ENCODE data around the gene NWD2.

NWD2 gene

DNA sequence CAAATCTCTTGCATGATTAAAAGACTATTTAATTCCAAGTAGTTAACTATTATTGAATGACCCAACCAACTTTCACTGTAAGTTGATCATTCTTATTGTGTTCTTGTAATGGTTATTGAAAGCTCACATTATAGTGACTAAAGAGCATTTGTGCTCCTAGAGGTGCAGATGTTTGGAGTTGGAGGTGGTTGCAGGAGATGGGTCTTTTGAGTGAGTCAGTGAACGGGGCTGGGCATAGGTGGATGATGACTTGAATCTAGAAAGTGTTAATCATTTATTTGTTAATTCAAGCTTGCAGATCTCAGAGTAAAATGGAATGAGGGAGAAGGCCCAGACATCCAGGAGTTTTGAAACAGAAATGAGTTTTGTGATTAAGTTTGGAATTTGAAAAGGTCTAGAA is 13.7 kb downstream of the NWD2 start:
- H3K79me2 ChIP-seq (ENCODE audit: control insufficient read depth, insufficient read depth, low read length): no peaks in the 10 kb centered on the region
- H2BK120ac ChIP-seq (ENCODE audit: low read depth, low read length): no peak overlapping the region
- no peak overlapping the region for H4K8ac ChIP-seq (ENCODE audit: low read depth, low read length)
- no peaks in the 10 kb centered on the region for H3K79me1 ChIP-seq (ENCODE audit: low read length)
- H3K23ac ChIP-seq (ENCODE audit: low read length): no peak overlapping the region
- WGBS (ENCODE audit: extremely low coverage, insufficient coverage, low lambda C conversion rate): no CpG with 5 or more reads among the region's 1 CpG
- no peak for DNase-seq
- H2BK15ac ChIP-seq (replicated peaks; ENCODE audit: low read depth): no peak overlapping the region
- H3K27me3 ChIP-seq (ENCODE audit: insufficient read depth, low read length, poor library complexity): no peaks in the 10 kb centered on the region
- H3K18ac ChIP-seq (ENCODE audit: low read length): no peak overlapping the region
- no peaks in the 10 kb centered on the region for H3K36me3 ChIP-seq (ENCODE audit: control insufficient read depth, insufficient read depth, low read length)
- H2AK5ac ChIP-seq (ENCODE audit: low read length): no peak overlapping the region
- no peak overlapping the region for H3K56ac ChIP-seq (ENCODE audit: low read length)
- no peak overlapping the region for H3K4ac ChIP-seq (ENCODE audit: low read depth, low read length)
- no peak overlapping the region for H4K5ac ChIP-seq (ENCODE audit: low read length)
- no peak overlapping the region for H2BK5ac ChIP-seq (ENCODE audit: low read length)
- H3K4me1 ChIP-seq (ENCODE audit: control insufficient read depth, low read depth, low read length): no peaks in the 10 kb centered on the region
- no peak overlapping the region for H3K4me2 ChIP-seq (ENCODE audit: low read length)
- H3K9ac ChIP-seq (ENCODE audit: low read length): no peak overlapping the region
- H3K4me3 ChIP-seq (ENCODE audit: low read length): no peak overlapping the region
- no peak overlapping the region for H3K27ac ChIP-seq (ENCODE audit: low read depth, low read length)

DNA sequence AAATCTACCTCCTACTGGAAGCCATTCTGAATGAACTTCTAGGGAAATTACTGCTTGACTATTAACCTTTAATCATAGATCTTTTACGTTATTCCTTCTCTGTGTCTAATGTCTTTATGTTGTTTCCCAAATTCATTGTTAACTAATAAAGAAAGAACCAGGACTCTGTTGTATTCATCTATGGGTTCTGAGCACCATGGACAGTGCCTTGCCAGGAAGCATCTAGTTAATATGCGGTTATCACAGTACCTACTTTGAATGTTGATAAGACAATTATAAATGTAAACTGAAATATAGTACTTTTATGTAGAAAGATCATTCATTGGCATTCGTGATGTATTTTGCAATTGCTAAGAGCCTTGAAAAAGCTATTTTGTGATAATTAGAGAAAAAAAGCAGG is 23.8 kb downstream of the NWD2 start:
- Histone ChIP-seq H3K18ac (ENCODE audit: low read length) (no peak overlapping the region), H4K5ac (ENCODE audit: low read length) (no peak overlapping the region), H3K4me1 (ENCODE audit: control insufficient read depth, low read depth, low read length) (no peaks in the 10 kb centered on the region), H3K27me3 (ENCODE audit: insufficient read depth, low read length, poor library complexity) (no peaks in the 10 kb centered on the region), H3K79me1 (ENCODE audit: low read length) (no peaks in the 10 kb centered on the region), H2BK5ac (ENCODE audit: low read length) (no peak overlapping the region), H3K4me2 (ENCODE audit: low read length) (no peak overlapping the region), H3K4me3 (ENCODE audit: low read length) (no peak overlapping the region), H3K27ac (ENCODE audit: low read depth, low read length) (no peak overlapping the region), H2AK5ac (ENCODE audit: low read length) (no peak overlapping the region), H2BK15ac (replicated peaks; ENCODE audit: low read depth) (no peak overlapping the region), H3K23ac (ENCODE audit: low read length) (no peak overlapping the region), H3K79me2 (ENCODE audit: control insufficient read depth, insufficient read depth, low read length) (no peaks in the 10 kb centered on the region), H3K9ac (ENCODE audit: low read length) (no peak overlapping the region), H2BK120ac (ENCODE audit: low read depth, low read length) (no peak overlapping the region), H3K36me3 (ENCODE audit: control insufficient read depth, insufficient read depth, low read length) (no peaks in the 10 kb centered on the region), H3K4ac (ENCODE audit: low read depth, low read length) (no peak overlapping the region), H3K56ac (ENCODE audit: low read length) (no peak overlapping the region), H4K8ac (ENCODE audit: low read depth, low read length) (no peak overlapping the region)
- no peak for DNase-seq
- WGBS (ENCODE audit: extremely low coverage, insufficient coverage, low lambda C conversion rate): no CpG with 5 or more reads among the region's 3 CpGs

DNA sequence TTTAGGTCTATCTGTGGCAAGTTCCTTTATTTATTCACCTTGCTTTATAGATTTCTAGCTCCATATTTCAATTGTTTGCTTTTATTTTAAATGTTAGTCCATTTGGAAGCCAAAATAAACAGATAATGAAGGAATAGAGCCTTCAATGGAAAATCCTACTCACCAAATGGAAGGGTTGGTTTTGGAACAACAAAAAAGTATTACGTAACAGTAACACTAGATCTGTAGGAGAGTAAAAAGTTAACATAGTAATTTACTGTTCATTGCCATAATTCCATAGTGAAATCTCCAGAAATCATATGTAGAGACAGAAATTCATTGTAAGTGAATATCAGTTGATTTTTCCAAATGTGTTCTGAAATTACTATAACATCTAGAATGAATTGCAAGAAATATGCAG is 34.6 kb downstream of the NWD2 start:
- no peak overlapping the region for H2BK120ac ChIP-seq (ENCODE audit: low read depth, low read length)
- H3K4me1 ChIP-seq (ENCODE audit: control insufficient read depth, low read depth, low read length): no peaks in the 10 kb centered on the region
- H3K27ac ChIP-seq (ENCODE audit: low read depth, low read length): no peak overlapping the region
- H3K23ac ChIP-seq (ENCODE audit: low read length): no peak overlapping the region
- no peak overlapping the region for H3K56ac ChIP-seq (ENCODE audit: low read length)
- no peaks in the 10 kb centered on the region for H3K79me1 ChIP-seq (ENCODE audit: low read length)
- no peaks in the 10 kb centered on the region for H3K36me3 ChIP-seq (ENCODE audit: control insufficient read depth, insufficient read depth, low read length)
- no peak overlapping the region for H2BK5ac ChIP-seq (ENCODE audit: low read length)
- no CpG with 5 or more reads among the region's 1 CpG for WGBS (ENCODE audit: extremely low coverage, insufficient coverage, low lambda C conversion rate)
- no peak overlapping the region for H3K4ac ChIP-seq (ENCODE audit: low read depth, low read length)
- no peaks in the 10 kb centered on the region for H3K27me3 ChIP-seq (ENCODE audit: insufficient read depth, low read length, poor library complexity)
- no peak overlapping the region for H3K4me2 ChIP-seq (ENCODE audit: low read length)
- no peak overlapping the region for H4K8ac ChIP-seq (ENCODE audit: low read depth, low read length)
- no peaks in the 10 kb centered on the region for H3K79me2 ChIP-seq (ENCODE audit: control insufficient read depth, insufficient read depth, low read length)
- H2BK15ac ChIP-seq (replicated peaks; ENCODE audit: low read depth): no peak overlapping the region
- no peak overlapping the region for H3K9ac ChIP-seq (ENCODE audit: low read length)
- no peak overlapping the region for H3K18ac ChIP-seq (ENCODE audit: low read length)
- H2AK5ac ChIP-seq (ENCODE audit: low read length): no peak overlapping the region
- no peak overlapping the region for H3K4me3 ChIP-seq (ENCODE audit: low read length)
- no peak for DNase-seq
- H4K5ac ChIP-seq (ENCODE audit: low read length): no peak overlapping the region

DNA sequence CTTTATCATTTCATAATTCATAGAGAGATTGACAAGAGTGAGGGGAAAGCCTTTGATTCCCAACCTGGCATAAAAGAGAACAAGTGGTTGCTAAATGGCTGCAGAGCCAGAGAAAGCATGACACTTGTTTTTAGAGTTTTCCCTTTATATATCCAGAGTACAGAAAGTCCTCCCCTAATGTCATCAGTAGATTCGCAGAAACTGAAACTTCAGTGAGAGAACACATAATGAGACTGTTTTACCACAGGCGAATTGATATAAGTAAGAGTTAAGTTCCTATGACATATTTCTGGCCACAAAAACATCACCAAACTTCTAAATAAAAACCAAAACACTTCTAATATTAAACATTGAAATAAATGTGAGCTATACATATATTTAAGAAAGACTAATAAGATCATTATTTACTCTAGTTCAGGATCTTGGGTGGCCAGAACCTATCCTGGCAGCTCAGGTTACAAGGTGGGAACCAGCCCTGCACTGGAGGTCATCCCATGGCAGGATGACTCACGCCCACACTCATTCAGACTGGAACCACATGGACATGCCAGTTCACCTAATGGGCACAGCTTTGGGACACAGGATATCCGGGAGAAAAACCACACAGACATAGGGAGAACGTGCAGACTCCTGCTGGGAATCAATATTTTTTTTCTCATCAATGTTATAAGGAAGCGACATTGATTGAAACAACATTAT is 35.5 kb downstream of the NWD2 start:
- Histone ChIP-seq H3K27me3 (ENCODE audit: insufficient read depth, low read length, poor library complexity) (no peaks in the 10 kb centered on the region), H3K18ac (ENCODE audit: low read length) (no peak overlapping the region), H3K27ac (ENCODE audit: low read depth, low read length) (no peak overlapping the region), H3K4me1 (ENCODE audit: control insufficient read depth, low read depth, low read length) (no peaks in the 10 kb centered on the region), H3K4me3 (ENCODE audit: low read length) (no peak overlapping the region), H2BK120ac (ENCODE audit: low read depth, low read length) (no peak overlapping the region), H3K23ac (ENCODE audit: low read length) (no peak overlapping the region), H3K36me3 (ENCODE audit: control insufficient read depth, insufficient read depth, low read length) (no peaks in the 10 kb centered on the region), H2BK15ac (replicated peaks; ENCODE audit: low read depth) (no peak overlapping the region), H3K9ac (ENCODE audit: low read length) (no peak overlapping the region), H4K8ac (ENCODE audit: low read depth, low read length) (no peak overlapping the region), H3K4me2 (ENCODE audit: low read length) (no peak overlapping the region), H4K5ac (ENCODE audit: low read length) (no peak overlapping the region), H3K79me2 (ENCODE audit: control insufficient read depth, insufficient read depth, low read length) (no peaks in the 10 kb centered on the region), H3K79me1 (ENCODE audit: low read length) (no peaks in the 10 kb centered on the region), H2AK5ac (ENCODE audit: low read length) (no peak overlapping the region), H3K56ac (ENCODE audit: low read length) (no peak overlapping the region), H3K4ac (ENCODE audit: low read depth, low read length) (no peak overlapping the region), H2BK5ac (ENCODE audit: low read length) (no peak overlapping the region)
- DNase-seq: no peak
- whole genome bisulfite sequencing (ENCODE audit: extremely low coverage, insufficient coverage, low lambda C conversion rate): no CpG with 5 or more reads among the region's 6 CpGs

DNA sequence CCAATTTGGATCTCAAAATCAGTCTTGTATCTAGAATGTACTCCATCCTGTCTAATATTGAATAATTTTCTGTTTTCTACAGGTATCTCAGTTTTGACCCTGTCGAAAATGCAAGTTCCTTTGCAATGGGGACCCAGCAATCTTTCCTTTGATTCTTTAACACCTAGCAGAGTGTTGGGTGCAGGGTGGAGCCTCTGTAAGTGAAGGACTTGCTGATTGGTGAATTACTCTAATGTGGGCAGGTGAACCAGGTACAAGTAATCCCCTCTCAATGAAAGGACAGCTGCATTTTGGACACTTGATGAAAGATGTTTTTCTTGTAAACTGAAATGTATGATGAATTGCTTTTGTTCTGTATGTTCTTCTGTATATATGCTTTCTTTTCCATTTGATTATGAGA is 54.9 kb downstream of the NWD2 start:
- Histone ChIP-seq H4K5ac (ENCODE audit: low read length) (no peak overlapping the region), H2AK5ac (ENCODE audit: low read length) (no peak overlapping the region), H3K27ac (ENCODE audit: low read depth, low read length) (no peak overlapping the region), H4K8ac (ENCODE audit: low read depth, low read length) (no peak overlapping the region), H3K4me1 (ENCODE audit: control insufficient read depth, low read depth, low read length) (no peaks in the 10 kb centered on the region), H2BK120ac (ENCODE audit: low read depth, low read length) (no peak overlapping the region), H3K27me3 (ENCODE audit: insufficient read depth, low read length, poor library complexity) (no peaks in the 10 kb centered on the region), H3K36me3 (ENCODE audit: control insufficient read depth, insufficient read depth, low read length) (no peaks in the 10 kb centered on the region), H3K79me1 (ENCODE audit: low read length) (no peaks in the 10 kb centered on the region), H3K23ac (ENCODE audit: low read length) (no peak overlapping the region), H3K9ac (ENCODE audit: low read length) (no peak overlapping the region), H3K18ac (ENCODE audit: low read length) (no peak overlapping the region), H3K79me2 (ENCODE audit: control insufficient read depth, insufficient read depth, low read length) (no peaks in the 10 kb centered on the region), H3K4me2 (ENCODE audit: low read length) (no peak overlapping the region), H2BK5ac (ENCODE audit: low read length) (no peak overlapping the region), H3K4me3 (ENCODE audit: low read length) (no peak overlapping the region), H3K4ac (ENCODE audit: low read depth, low read length) (no peak overlapping the region), H3K56ac (ENCODE audit: low read length) (no peak overlapping the region), H2BK15ac (replicated peaks; ENCODE audit: low read depth) (no peak overlapping the region)
- no peak for DNase-seq
- WGBS (ENCODE audit: extremely low coverage, insufficient coverage, low lambda C conversion rate): no CpG with 5 or more reads among the region's 1 CpG

DNA sequence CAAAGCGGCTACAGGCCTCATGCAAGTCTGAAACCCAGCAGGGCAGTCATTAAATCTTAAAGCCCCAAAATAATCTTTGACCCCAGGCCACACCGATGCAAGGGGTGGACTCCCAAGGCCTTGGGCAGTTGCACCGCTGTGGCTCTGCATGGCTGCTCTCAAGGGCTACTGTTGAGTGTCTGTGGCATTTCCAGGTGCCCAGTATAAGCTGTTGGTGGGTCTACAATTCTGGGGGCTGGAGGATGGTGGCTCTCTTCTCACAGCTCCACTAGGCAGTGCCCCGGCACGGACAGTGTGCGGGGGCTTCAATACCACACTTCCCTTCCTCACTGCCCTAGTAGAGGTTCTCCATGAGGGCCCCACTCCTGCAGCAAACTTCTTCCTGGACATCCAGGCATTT is 60.1 kb downstream of the NWD2 start:
- Histone ChIP-seq H3K9ac (ENCODE audit: low read length) (no peak overlapping the region), H3K27ac (ENCODE audit: low read depth, low read length) (no peak overlapping the region), H2BK15ac (replicated peaks; ENCODE audit: low read depth) (no peak overlapping the region), H3K36me3 (ENCODE audit: control insufficient read depth, insufficient read depth, low read length) (no peaks in the 10 kb centered on the region), H2AK5ac (ENCODE audit: low read length) (no peak overlapping the region), H3K23ac (ENCODE audit: low read length) (no peak overlapping the region), H2BK5ac (ENCODE audit: low read length) (no peak overlapping the region), H3K4ac (ENCODE audit: low read depth, low read length) (no peak overlapping the region), H2BK120ac (ENCODE audit: low read depth, low read length) (no peak overlapping the region), H4K8ac (ENCODE audit: low read depth, low read length) (no peak overlapping the region), H3K79me1 (ENCODE audit: low read length) (no peaks in the 10 kb centered on the region), H3K79me2 (ENCODE audit: control insufficient read depth, insufficient read depth, low read length) (no peaks in the 10 kb centered on the region), H3K4me2 (ENCODE audit: low read length) (no peak overlapping the region), H3K56ac (ENCODE audit: low read length) (no peak overlapping the region), H3K4me3 (ENCODE audit: low read length) (no peak overlapping the region), H3K18ac (ENCODE audit: low read length) (no peak overlapping the region), H3K27me3 (ENCODE audit: insufficient read depth, low read length, poor library complexity) (no peaks in the 10 kb centered on the region), H3K4me1 (ENCODE audit: control insufficient read depth, low read depth, low read length) (no peaks in the 10 kb centered on the region), H4K5ac (ENCODE audit: low read length) (no peak overlapping the region)
- WGBS (ENCODE audit: extremely low coverage, insufficient coverage, low lambda C conversion rate): no CpG with 5 or more reads among the region's 6 CpGs
- DNase-seq: no peak

Data from mesendoderm (in vitro differentiated cells).